HepG2 (cell line): ENCODE results near the gene MITF. TPM values are rescaled to one million over a fixed set of nuclear protein-coding genes. Genes with fewer than 3 reads are reported as not detected.

Experiments
- ATAC-seq: fragments of 200-7000 bp; cut with Tn5 transposase; 3 replicates; pipeline ENCODE4 v1.9.1; 2020; ENCODE audit warnings: mild to moderate bottlenecking, moderate library complexity
- BruUV-seq: library from RNA; stranded (reverse); fragments of 400-500 nt; replicated peaks from 2 replicates; lab custom pipeline; 2021; lab: Mats Ljungman, UMichigan
- CTCF ChIA-PET: fragments of 300-600 bp; formaldehyde crosslinking; extraction: SDS; loops from one replicate; lab custom pipeline; 2021; ENCODE audit warnings: low total read pairs, inconsistent platforms, low intra/inter-chr PET ratio; lab: Yijun Ruan, JAX
- POLR2A ChIA-PET: fragments of 350-600 bp; sonication (Branson Sonifier 250); formaldehyde crosslinking; loops from one replicate; lab custom pipeline; 2020; ENCODE audit warnings: antibody characterized with exemption, inconsistent platforms; lab: Yijun Ruan, JAX
- DNase-seq: peaks from one replicate; pipeline ENCODE4 v3.0.0-alpha.2; 2015; ENCODE audit warnings: low spot score
- FAIRE-seq: peaks from 3 replicates; lab custom pipeline; 2011; peaks lifted over from hg19 to GRCh38; lab: Jason Lieb, UNC
- H2AFZ ChIP-seq: one replicate; pipeline ENCODE4 v1.6.1; 2011; ENCODE audit warnings: low read length, inconsistent platforms
- H3K27ac ChIP-seq: fragments of 300-600 bp; 3 replicates; pipeline ENCODE4 v1.8.0; 2011; ENCODE audit warnings: mixed run types, mild to moderate bottlenecking, mixed read lengths, low read length, inconsistent platforms; ENCODE audit not compliant: insufficient read depth; ENCODE audit errors: extremely low read length
- H3K27me3 ChIP-seq, 2 experiments: fragments of 200-600 bp in 1 of 2; 2 replicates in 1 of 2; 3 replicates in 1 of 2; pipeline versions ENCODE4 v1.6.0 to v1.8.0; 2011; ENCODE audit warnings: low read length in 2 of 2, mild to moderate bottlenecking in 2 of 2, moderate library complexity in 2 of 2, inconsistent platforms in 1 of 2; ENCODE audit not compliant: insufficient read depth in 2 of 2, control insufficient read depth in 1 of 2
- H3K36me3 ChIP-seq, 2 experiments: fragments of 200-600 bp in 1 of 2; replicated peaks in 1 of 2; 2 replicates in 1 of 2; 3 replicates in 1 of 2; pipeline versions ENCODE4 v1.5.1 to v1.8.0; 2011; ENCODE audit warnings: low read length in 2 of 2, inconsistent platforms in 1 of 2; ENCODE audit not compliant: insufficient read depth in 2 of 2, control insufficient read depth in 1 of 2
- H3K4me1 ChIP-seq: 2 replicates; pipeline ENCODE4 v1.5.1; 2012; ENCODE audit warnings: low read length, inconsistent platforms; ENCODE audit not compliant: insufficient read depth
- H3K4me2 ChIP-seq: 2 replicates; pipeline ENCODE4 v1.6.0; 2011; ENCODE audit warnings: low read depth, low read length, inconsistent platforms
- H3K4me3 ChIP-seq, 3 experiments: fragments of 200-600 bp in 1 of 3; sonication (generic), shearing (Covaris generic) in 1 of 3; replicated peaks in 1 of 3; 2 replicates each; pipeline ENCODE4 v1.5.1; 2011 to 2016; ENCODE audit warnings: low read length in 3 of 3, inconsistent platforms in 2 of 3, low read depth in 2 of 3, mild to moderate bottlenecking in 2 of 3, control low read depth in 1 of 3, mixed read lengths in 1 of 3; ENCODE audit not compliant: insufficient read depth in 1 of 3
- H3K79me2 ChIP-seq: one replicate; pipeline ENCODE4 v1.6.1; 2011; ENCODE audit warnings: low read length, inconsistent platforms; ENCODE audit not compliant: insufficient read depth
- H3K9ac ChIP-seq: 2 replicates; pipeline ENCODE4 v1.6.0; 2011; ENCODE audit warnings: mild to moderate bottlenecking, low read depth, low read length, inconsistent platforms; ENCODE audit not compliant: insufficient read depth
- H3K9me3 ChIP-seq: 2 replicates; pipeline ENCODE4 v1.5.1; 2012; ENCODE audit warnings: mild to moderate bottlenecking, low read length
- H4K20me1 ChIP-seq: 2 replicates; pipeline ENCODE4 v1.6.0; 2011; ENCODE audit warnings: inconsistent platforms, mild to moderate bottlenecking, low read length, moderate library complexity; ENCODE audit not compliant: insufficient read depth
- ARNT2 ChIP-seq: sonication (generic); formaldehyde crosslinking; IDR thresholded peaks from 2 replicates; pipeline ENCODE4 v1.8.0; 2022; ENCODE audit warnings: mild to moderate bottlenecking, low read depth, missing genetic modification reagents, moderate library complexity
- ATM ChIP-seq: fragments of 450-650 bp; IDR thresholded peaks from 2 replicates; pipeline ENCODE4 v1.7.1; 2017; ENCODE audit warnings: mild to moderate bottlenecking, borderline replicate concordance
- MED1 ChIP-seq: sonication (generic); formaldehyde crosslinking; IDR thresholded peaks from 2 replicates; pipeline ENCODE4 v1.4.0; 2020; ENCODE audit warnings: missing genetic modification reagents
- NPAS2 ChIP-seq: sonication (generic); formaldehyde crosslinking; IDR thresholded peaks from 2 replicates; pipeline ENCODE4 v1.8.0; 2022; ENCODE audit warnings: mild to moderate bottlenecking, missing genetic modification reagents, borderline replicate concordance
- SMAD1 ChIP-seq: sonication (generic); formaldehyde crosslinking; IDR thresholded peaks from 2 replicates; pipeline ENCODE4 v1.4.0; 2020; ENCODE audit warnings: missing genetic modification reagents, low read depth, mild to moderate bottlenecking, borderline replicate concordance
- ZNF572 ChIP-seq: sonication (generic); formaldehyde crosslinking; IDR thresholded peaks from 2 replicates; pipeline ENCODE4 v1.5.1; 2020; ENCODE audit warnings: mild to moderate bottlenecking, missing genetic modification reagents
- ZNF644 ChIP-seq: IDR thresholded peaks from 2 replicates; pipeline ENCODE4 v1.6.1; 2016; ENCODE audit warnings: low read depth
- WGBS: methylation state at CpG from one replicate; pipeline ENCODE4 v1.1.6; 2017; ENCODE audit warnings: low lambda C conversion rate; 5-methylcytosine and 5-hydroxymethylcytosine counted together
- in situ Hi-C: cut with HindIII; loops from 2 replicates; pipeline ENCODE4 v1.10.0; 2017; ENCODE audit warnings: low pct_unique_long_range_greater_than_20kb; ENCODE audit not compliant: extremely low pct_ligation_motif_present
- intact Hi-C: fragments of 100-400 bp; cut with micrococcal nuclease; formaldehyde crosslinking; loops from one replicate; pipeline ENCODE4 v1.10.0; 2022; ENCODE audit not compliant: unreplicated experiment
- polyA plus RNA-seq, 8 experiments: library from polyadenylated mRNA; depleted of rRNA in 3 of 8; stranded (reverse) in 7 of 8; unstranded in 1 of 8; fragments of >200 nt; fragmentation: Illumina TruSeq in 4 of 8; extraction: Trizol in 4 of 8; gene quantifications; 2 replicates each; pipeline versions ENCODE4 v1.2.1 to v1.2.3, GENCODE V29; 2011 to 2016; ENCODE audit warnings: low read depth in 4 of 8, missing spikeins in 1 of 8, mixed read lengths in 1 of 8; ENCODE audit not compliant: insufficient read depth in 1 of 8
- total RNA-seq, 5 experiments: library from RNA; depleted of rRNA; stranded (reverse); fragments of >200 nt; fragmentation: Illumina TruSeq; extraction: Trizol; gene quantifications; 2 replicates each; pipeline ENCODE4 v1.2.3, GENCODE V29; 2016; ENCODE audit warnings: low read depth in 1 of 5
- TF ChIP-seq, protein P1 (sequence below): sonication (generic); formaldehyde crosslinking; IDR thresholded peaks from 2 replicates; pipeline ENCODE4 v1.4.0; 2020; ENCODE audit warnings: missing genetic modification reagents, borderline replicate concordance

The MITF gene
- total and polyA plus RNA-seq, 2 of the 13 experiments (the other 11 are each of a cell fraction or from before 2014, with no cell fraction given): 0.12 to 0.38 TPM

DNA sequence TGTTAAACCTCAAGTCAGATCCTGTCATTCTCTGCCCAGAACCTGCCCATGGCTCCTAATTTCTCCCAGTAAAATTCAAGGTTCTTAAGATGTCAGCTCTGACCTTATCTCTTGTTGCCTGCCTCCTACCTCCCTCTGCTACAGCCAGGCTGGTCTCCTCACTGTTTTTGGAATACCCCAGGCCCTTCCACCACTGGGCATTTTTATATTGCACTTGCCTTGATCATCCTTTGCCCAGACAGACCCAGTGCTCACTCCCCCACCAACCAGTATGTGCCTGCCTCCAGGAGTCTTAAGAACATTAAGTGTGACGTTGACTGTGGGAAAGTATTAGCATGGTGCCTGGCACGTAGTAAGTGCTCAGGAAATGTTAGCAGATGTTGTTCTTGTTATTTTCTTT is 3.1 kb downstream of the MITF start:
- Histone ChIP-seq H4K20me1 (no peaks in the 10 kb centered on the region), H3K9me3 (no peaks in the 10 kb centered on the region), H3K27me3 (peaks cover 0 to 23% of the 10 kb centered on the region in 2 experiments; a peak in 3 of 5 replicates), H3K36me3 (no peaks in the 10 kb centered on the region), H2AFZ (no peak overlapping the region), H3K4me3 (no peak overlapping the region), H3K79me2 (no peaks in the 10 kb centered on the region), H3K4me1 (peaks cover 17% of the 10 kb centered on the region), H3K4me2 (no peak overlapping the region), H3K27ac (no peak overlapping the region), H3K9ac (no peak overlapping the region)
- in situ Hi-C loops: no loop called here
- 0% methylated on average over 2 of the region's 2 CpGs for WGBS
- CTCF ChIA-PET: no interaction called here
- ATAC-seq (no peak), FAIRE-seq (no peak), DNase-seq (no peak)
- intact Hi-C loops: no loop called here
- BruUV-seq: no TSS peak
- TF ChIP-seq NPAS2 (CRISPR knock-in tag) (no peak), ZNF644 (CRISPR knock-in tag) (no peak), SMAD1 (CRISPR knock-in tag) (no peak), ATM (no peak), ZNF572 (CRISPR knock-in tag) (no peak), ARNT2 (no peak), MED1 (CRISPR knock-in tag) (no peak)
- TF ChIP-seq, protein P1, sequence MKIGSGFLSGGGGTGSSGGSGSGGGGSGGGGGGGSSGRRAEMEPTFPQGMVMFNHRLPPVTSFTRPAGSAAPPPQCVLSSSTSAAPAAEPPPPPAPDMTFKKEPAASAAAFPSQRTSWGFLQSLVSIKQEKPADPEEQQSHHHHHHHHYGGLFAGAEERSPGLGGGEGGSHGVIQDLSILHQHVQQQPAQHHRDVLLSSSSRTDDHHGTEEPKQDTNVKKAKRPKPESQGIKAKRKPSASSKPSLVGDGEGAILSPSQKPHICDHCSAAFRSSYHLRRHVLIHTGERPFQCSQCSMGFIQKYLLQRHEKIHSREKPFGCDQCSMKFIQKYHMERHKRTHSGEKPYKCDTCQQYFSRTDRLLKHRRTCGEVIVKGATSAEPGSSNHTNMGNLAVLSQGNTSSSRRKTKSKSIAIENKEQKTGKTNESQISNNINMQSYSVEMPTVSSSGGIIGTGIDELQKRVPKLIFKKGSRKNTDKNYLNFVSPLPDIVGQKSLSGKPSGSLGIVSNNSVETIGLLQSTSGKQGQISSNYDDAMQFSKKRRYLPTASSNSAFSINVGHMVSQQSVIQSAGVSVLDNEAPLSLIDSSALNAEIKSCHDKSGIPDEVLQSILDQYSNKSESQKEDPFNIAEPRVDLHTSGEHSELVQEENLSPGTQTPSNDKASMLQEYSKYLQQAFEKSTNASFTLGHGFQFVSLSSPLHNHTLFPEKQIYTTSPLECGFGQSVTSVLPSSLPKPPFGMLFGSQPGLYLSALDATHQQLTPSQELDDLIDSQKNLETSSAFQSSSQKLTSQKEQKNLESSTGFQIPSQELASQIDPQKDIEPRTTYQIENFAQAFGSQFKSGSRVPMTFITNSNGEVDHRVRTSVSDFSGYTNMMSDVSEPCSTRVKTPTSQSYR: no peak
- POLR2A ChIA-PET: no interaction called here
